Gastrocnemius medialis (tissue), 4 donors: Measurements from ENCODE around the gene SFI1.

Source experiments
- CTCF ChIP-seq, 5 experiments: fragments of 450-650 bp in 3 of 5; fragments of 200-600 bp in 2 of 5; sonication (generic) in 2 of 5; IDR thresholded peaks in 4 of 5; conservative IDR thresholded peaks in 1 of 5; 1 replicate in 4 of 5; 2 replicates in 1 of 5; pipeline ENCODE4 v1.5.1; 2016 to 2019; ENCODE audit warnings: antibody characterized with exemption in 5 of 5, mild to moderate bottlenecking in 3 of 5, moderate library complexity in 3 of 5
- POLR2A ChIP-seq, 2 donors: fragments of 450-650 bp; IDR thresholded peaks; one replicate each; pipeline ENCODE4 v1.6.1; 2017; ENCODE audit warnings: antibody characterized with exemption in 2 of 2, mild to moderate bottlenecking in 2 of 2, moderate library complexity in 2 of 2

DNA sequence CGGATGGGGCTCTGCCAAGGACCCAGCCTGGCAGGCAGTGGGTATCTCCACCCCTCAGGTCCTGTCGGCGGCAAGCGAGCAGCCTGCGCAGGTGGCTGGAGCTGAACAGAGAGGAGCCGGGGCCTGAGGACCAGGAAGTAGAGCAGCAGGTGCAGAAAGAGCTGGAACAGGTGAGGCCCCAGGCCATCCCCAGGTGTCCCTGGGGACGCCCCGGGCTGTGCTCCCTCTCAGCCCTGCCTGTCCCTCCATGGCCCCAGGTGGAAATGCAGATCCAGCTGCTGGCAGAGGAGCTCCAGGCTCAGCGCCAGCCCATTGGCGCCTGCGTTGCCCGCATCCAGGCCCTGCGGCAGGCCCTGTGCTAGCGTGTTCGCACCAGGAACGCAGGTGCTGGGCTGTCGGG is 121.7 kb downstream of the SFI1 start:
- TF ChIP-seq CTCF (IDR thresholded peaks at IDR 0.05 in 4 of 5, conservative IDR thresholded peaks at IDR 0.05 in 1 of 5) (no peak), POLR2A (IDR thresholded peaks at IDR 0.05) (no peak)
